WTC11 (cell line): ENCODE results near the gene MAOA.

ENCODE experiments used
- SP1 ChIP-seq: sonication (generic); formaldehyde crosslinking; conservative IDR thresholded peaks from 2 replicates; pipeline ENCODE4 v1.8.1; 2022; ENCODE audit warnings: missing genetic modification reagents
- TF ChIP-seq, protein P1 (sequence below): fragments of 200-600 bp; IDR thresholded peaks from 2 replicates; pipeline ENCODE4 v1.8.0; 2022; ENCODE audit warnings: antibody characterized with exemption
- TF ChIP-seq, protein P2 (sequence below): sonication (generic); formaldehyde crosslinking; IDR thresholded peaks from 2 replicates; pipeline ENCODE4 v1.8.1; 2023; ENCODE audit warnings: mild to moderate bottlenecking, missing genetic modification reagents

DNA sequence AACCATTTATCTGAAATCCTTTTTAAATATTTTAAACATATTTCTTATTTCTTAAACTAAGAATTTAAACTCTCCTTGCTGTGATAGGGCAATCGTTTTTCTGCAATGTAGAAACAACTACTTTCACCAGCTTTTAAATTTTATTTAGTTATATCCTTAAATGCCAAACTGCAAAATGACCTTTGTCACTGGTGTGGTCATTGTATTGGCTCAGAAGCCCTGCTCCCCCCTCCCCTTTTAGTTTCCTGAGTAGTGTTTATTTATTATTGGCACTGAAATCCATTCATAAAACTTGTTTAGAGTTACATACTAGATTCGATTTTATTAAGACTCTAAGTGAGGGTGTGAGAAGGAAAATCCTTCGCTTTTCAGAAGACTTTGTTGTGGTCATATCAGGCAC lies 23.0 kb downstream of the MAOA start:
- TF ChIP-seq, protein P1, sequence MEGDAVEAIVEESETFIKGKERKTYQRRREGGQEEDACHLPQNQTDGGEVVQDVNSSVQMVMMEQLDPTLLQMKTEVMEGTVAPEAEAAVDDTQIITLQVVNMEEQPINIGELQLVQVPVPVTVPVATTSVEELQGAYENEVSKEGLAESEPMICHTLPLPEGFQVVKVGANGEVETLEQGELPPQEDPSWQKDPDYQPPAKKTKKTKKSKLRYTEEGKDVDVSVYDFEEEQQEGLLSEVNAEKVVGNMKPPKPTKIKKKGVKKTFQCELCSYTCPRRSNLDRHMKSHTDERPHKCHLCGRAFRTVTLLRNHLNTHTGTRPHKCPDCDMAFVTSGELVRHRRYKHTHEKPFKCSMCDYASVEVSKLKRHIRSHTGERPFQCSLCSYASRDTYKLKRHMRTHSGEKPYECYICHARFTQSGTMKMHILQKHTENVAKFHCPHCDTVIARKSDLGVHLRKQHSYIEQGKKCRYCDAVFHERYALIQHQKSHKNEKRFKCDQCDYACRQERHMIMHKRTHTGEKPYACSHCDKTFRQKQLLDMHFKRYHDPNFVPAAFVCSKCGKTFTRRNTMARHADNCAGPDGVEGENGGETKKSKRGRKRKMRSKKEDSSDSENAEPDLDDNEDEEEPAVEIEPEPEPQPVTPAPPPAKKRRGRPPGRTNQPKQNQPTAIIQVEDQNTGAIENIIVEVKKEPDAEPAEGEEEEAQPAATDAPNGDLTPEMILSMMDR, result no peak
- no peak for TF ChIP-seq SP1 (CRISPR knock-in tag)
- TF ChIP-seq, protein P2, sequence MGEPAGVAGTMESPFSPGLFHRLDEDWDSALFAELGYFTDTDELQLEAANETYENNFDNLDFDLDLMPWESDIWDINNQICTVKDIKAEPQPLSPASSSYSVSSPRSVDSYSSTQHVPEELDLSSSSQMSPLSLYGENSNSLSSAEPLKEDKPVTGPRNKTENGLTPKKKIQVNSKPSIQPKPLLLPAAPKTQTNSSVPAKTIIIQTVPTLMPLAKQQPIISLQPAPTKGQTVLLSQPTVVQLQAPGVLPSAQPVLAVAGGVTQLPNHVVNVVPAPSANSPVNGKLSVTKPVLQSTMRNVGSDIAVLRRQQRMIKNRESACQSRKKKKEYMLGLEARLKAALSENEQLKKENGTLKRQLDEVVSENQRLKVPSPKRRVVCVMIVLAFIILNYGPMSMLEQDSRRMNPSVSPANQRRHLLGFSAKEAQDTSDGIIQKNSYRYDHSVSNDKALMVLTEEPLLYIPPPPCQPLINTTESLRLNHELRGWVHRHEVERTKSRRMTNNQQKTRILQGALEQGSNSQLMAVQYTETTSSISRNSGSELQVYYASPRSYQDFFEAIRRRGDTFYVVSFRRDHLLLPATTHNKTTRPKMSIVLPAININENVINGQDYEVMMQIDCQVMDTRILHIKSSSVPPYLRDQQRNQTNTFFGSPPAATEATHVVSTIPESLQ (CRISPR knock-in tag), result no peak
